OCI-LY3 (cell line): ENCODE results near the gene RDH16.

Experiments used
- CTCF ChIP-seq: fragments of 200-600, 300-600 bp; sonication (generic); IDR thresholded peaks from 2 replicates; pipeline ENCODE4 v1.5.1; 2014; ENCODE audit warnings: antibody characterized with exemption, low read length, low read depth
- EZH2phosphoT487 ChIP-seq: fragments of 200-600 bp; shearing (Covaris generic); IDR thresholded peaks from 2 replicates; pipeline ENCODE4 v1.6.1; 2018; ENCODE audit warnings: antibody characterized with exemption, mixed run types, low read depth

GRCh38 chr12:56980941-56981530, 23.6 kb upstream of the RDH16 start:
- no peak for TF ChIP-seq CTCF
- TF ChIP-seq EZH2phosphoT487, result no peak
